Neural cell (in vitro differentiated cells): ENCODE results near the gene CASTOR2.

Experiments
- POLR2AphosphoS5 ChIP-seq: IDR thresholded peaks from 2 replicates; pipeline ENCODE4 v1.6.1; 2012
- TF ChIP-seq, protein P1 (sequence below): fragments of 450-650 bp; IDR thresholded peaks from 2 replicates; pipeline ENCODE4 v1.5.1; 2014; ENCODE audit warnings: antibody characterized with exemption, mild to moderate bottlenecking, moderate library complexity; ENCODE audit not compliant: poor library complexity, severe bottlenecking

DNA sequence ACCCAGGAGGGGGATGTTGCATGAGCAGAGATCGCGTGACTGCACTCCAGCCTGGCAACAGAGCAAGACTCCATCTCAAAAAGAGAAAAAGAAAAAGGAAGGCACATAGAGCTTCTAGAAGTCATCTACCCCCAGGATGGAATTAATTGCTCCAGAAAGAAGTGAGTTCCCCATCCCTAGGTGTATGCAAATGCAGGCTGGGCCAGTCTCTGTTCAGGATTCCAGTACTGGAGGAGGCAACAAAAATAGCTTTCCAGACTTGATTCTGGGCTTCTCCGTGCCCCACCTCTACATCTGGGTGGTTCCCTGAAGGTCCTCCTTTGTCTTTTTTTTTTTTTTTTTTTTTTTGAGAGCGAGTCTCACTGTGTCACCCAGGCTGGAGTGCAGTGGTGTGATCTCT is 28.6 kb downstream of the CASTOR2 start:
- TF ChIP-seq POLR2AphosphoS5, result no peak
- TF ChIP-seq, protein P1, sequence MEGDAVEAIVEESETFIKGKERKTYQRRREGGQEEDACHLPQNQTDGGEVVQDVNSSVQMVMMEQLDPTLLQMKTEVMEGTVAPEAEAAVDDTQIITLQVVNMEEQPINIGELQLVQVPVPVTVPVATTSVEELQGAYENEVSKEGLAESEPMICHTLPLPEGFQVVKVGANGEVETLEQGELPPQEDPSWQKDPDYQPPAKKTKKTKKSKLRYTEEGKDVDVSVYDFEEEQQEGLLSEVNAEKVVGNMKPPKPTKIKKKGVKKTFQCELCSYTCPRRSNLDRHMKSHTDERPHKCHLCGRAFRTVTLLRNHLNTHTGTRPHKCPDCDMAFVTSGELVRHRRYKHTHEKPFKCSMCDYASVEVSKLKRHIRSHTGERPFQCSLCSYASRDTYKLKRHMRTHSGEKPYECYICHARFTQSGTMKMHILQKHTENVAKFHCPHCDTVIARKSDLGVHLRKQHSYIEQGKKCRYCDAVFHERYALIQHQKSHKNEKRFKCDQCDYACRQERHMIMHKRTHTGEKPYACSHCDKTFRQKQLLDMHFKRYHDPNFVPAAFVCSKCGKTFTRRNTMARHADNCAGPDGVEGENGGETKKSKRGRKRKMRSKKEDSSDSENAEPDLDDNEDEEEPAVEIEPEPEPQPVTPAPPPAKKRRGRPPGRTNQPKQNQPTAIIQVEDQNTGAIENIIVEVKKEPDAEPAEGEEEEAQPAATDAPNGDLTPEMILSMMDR, result no peak
